Left lung (tissue), 10 donors: Measurements from ENCODE around the gene KRTAP10-8. TPM values are rescaled to one million over a fixed set of nuclear protein-coding genes. Genes with fewer than 3 reads are reported as not detected.
"Not testable (repeated sequence)": the region's sequence is repeated elsewhere in the genome, so short reads cannot be mapped to it uniquely, and the experiment has no call there.

Source experiments
- ATAC-seq: fragments of 200-7000 bp; cut with Tn5 transposase; one replicate; pipeline ENCODE4 v1.9.1; 2020; ENCODE audit warnings: moderate library complexity
- DNase-seq, 4 donors: peaks; one replicate each; pipeline ENCODE4 v3.0.0-alpha.2; 2013 to 2020
- H3K27ac ChIP-seq, 2 donors: fragments of 200-600 bp; sonication (generic) in 1 of 2; one replicate each; pipeline versions ENCODE4 v1.5.0 to v1.8.0; 2020 to 2021
- H3K27me3 ChIP-seq, 2 donors: fragments of 200-600 bp; sonication (generic) in 1 of 2; one replicate each; pipeline versions ENCODE4 v1.5.0 to v1.8.0; 2020 to 2021
- H3K36me3 ChIP-seq, 2 donors: fragments of 200-600 bp; sonication (generic) in 1 of 2; one replicate each; pipeline versions ENCODE4 v1.5.0 to v1.8.0; 2020 to 2021
- H3K4me1 ChIP-seq, 2 donors: fragments of 200-600 bp; one replicate each; pipeline ENCODE4 v1.8.0; 2021
- H3K4me3 ChIP-seq, 2 donors: fragments of 200-600 bp; sonication (generic) in 1 of 2; one replicate each; pipeline versions ENCODE4 v1.5.0 to v1.8.0; 2020 to 2021; ENCODE audit warnings: mild to moderate bottlenecking in 1 of 2
- H3K9me3 ChIP-seq, 2 donors: fragments of 200-600 bp; sonication (generic) in 1 of 2; one replicate each; pipeline versions ENCODE4 v1.5.0 to v1.8.0; 2020 to 2021
- intact Hi-C, 2 donors: fragments of 100-400 bp; cut with DNase I; formaldehyde crosslinking; loops; one replicate each; pipeline versions ENCODE4 v1.11.2 to v1.14.2; 2022
- polyA plus RNA-seq, 6 donors: library from polyadenylated mRNA; unstranded; fragments of 120-200 nt; gene quantifications; one replicate each; pipeline ENCODE4 v1.2.1, GENCODE V29; 2013; ENCODE audit not compliant: insufficient read length in 6 of 6
- total RNA-seq, 2 donors: library from RNA; stranded (reverse); fragmentation: NEBNext Ultra II Directional; extraction: Animal tissue kit (Norgen Biotek cat#: 25700); gene quantifications; one replicate each; pipeline ENCODE4 v1.2.1, GENCODE V29; 2021
- TF ChIP-seq, protein P1 (sequence below), 2 donors: fragments of 200-600 bp; sonication (generic) in 1 of 2; IDR thresholded peaks; one replicate each; pipeline versions ENCODE4 v1.5.0 to v1.8.0; 2021; ENCODE audit warnings: antibody characterized with exemption in 2 of 2
- donor health status: DM: no; HTN: yes; CAD: no.
- donor health status: DM: no; HTN: no; CAD: no.

KRTAP10-8 gene
- total and polyA plus RNA-seq, 8 donors: not detected

DNA sequence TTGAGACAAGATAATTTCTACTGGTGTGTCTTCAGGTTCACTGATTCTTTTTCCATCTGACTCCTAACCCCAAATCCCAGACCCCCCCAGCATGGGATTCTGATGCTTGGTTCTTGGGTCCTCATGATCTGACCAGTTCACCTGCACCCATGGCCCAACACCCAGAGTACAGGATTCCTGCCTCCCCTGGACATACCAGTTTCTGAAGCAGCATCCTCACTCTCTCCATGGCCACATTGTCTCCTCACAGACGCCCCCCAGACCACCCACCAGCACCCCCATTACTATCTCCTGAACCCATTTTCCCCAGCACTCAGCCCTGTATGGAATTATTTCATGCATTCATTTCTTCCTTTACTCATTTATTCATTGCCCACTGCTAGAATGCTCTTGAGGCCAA, 45.0 kb downstream of the KRTAP10-8 start:
- no peaks in the 10 kb centered on the region for H3K4me1 ChIP-seq
- H3K27ac ChIP-seq: no peak overlapping the region
- intact Hi-C loops: no loop called here
- peaks cover 0 to 33% of the 10 kb centered on the region in 2 donors for H3K27me3 ChIP-seq
- DNase-seq: no peak
- TF ChIP-seq, protein P1, sequence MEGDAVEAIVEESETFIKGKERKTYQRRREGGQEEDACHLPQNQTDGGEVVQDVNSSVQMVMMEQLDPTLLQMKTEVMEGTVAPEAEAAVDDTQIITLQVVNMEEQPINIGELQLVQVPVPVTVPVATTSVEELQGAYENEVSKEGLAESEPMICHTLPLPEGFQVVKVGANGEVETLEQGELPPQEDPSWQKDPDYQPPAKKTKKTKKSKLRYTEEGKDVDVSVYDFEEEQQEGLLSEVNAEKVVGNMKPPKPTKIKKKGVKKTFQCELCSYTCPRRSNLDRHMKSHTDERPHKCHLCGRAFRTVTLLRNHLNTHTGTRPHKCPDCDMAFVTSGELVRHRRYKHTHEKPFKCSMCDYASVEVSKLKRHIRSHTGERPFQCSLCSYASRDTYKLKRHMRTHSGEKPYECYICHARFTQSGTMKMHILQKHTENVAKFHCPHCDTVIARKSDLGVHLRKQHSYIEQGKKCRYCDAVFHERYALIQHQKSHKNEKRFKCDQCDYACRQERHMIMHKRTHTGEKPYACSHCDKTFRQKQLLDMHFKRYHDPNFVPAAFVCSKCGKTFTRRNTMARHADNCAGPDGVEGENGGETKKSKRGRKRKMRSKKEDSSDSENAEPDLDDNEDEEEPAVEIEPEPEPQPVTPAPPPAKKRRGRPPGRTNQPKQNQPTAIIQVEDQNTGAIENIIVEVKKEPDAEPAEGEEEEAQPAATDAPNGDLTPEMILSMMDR (IDR thresholded peaks at IDR 0.05): no peak
- H3K36me3 ChIP-seq: no peaks in the 10 kb centered on the region
- H3K9me3 ChIP-seq: peaks cover 0 to 7% of the 10 kb centered on the region in 2 donors
- no peak for ATAC-seq
- no peak overlapping the region for H3K4me3 ChIP-seq

DNA sequence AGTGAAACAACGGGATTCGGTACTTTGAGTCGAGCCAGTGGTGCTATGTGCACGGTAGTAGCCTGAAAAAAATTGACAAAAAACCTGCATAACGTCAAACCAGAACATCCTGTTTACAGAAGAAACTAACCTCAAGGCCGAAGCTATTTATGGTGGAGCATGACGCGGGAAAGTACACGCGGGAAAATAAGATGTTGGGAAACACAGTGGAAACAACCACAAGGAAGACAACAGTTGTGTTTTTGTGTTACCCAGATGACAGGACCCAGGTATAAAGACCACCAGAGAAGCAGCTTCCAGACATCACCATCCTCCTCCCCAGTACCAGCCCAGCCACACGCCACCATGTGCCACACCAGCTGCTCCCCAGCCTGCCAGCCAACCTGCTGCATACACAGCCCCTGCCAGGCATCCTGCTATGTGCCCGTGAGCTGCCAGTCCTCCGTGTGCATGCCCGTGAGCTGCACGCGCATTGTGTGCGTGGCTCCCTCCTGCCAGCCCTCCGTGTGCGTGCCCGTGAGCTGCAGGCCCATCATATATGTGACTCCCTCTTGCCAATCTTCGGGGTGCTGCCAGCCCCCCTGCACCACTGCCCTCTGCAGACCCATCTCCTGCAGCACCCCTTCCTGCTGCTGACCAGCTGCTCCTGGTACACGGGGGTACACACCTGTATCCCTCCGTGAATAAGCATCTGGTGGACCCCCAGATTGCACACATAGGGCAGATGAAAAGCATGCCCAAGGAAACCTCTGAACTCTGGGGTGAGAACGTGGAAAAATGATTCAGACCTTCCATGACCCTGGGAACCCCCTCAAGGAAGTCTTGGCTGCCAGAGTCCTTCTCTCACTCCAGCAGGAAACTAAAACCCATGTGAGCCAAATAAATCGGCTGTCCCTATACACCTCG, 46.0 kb downstream of the KRTAP10-8 start, which contains the start of gene KRTAP12-3:
Gene KRTAP12-3, plus strand, starts transcription at position 298 of the 906 bp plus-strand sequence. Its CDS starts 48 bp downstream, at position 346.
- Histone ChIP-seq H3K9me3 (peaks cover 0 to 7% of the 10 kb centered on the region in 2 donors), H3K27me3 (peaks cover 0 to 32% of the 10 kb centered on the region in 2 donors), H3K36me3 (no peaks in the 10 kb centered on the region), H3K27ac (no peak within 1 kb of the TSS), H3K4me3 (no peak within 1 kb of the TSS), H3K4me1 (no peaks in the 10 kb centered on the region)
- ATAC-seq (no peak), DNase-seq (no peak)
- intact Hi-C loops: no loop called here
- TF ChIP-seq, protein P1 (IDR thresholded peaks at IDR 0.05): no peak

DNA sequence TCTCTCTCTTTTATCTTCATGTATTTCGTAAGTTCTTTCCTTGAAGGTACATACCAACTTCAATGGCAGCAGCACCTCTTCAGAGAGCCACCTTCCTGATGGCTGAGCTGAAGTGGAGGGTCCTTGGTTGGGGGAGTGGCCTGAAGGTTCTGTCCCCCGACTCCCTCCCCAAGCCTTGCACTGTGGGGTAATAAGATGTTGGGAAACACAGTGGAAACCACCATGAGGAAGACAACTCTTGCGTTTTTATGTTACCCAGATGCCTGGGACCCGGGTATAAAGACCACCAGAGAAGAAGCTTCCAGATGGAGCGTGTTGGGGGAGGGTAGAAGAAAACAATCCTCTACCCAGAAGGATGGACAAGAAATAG, 46.6 kb downstream of the KRTAP10-8 start:
- Histone ChIP-seq H3K36me3 (no peaks in the 10 kb centered on the region), H3K4me1 (no peaks in the 10 kb centered on the region), H3K4me3 (no peak overlapping the region), H3K9me3 (peaks cover 0 to 10% of the 10 kb centered on the region in 2 donors), H3K27me3 (peaks cover 0 to 26% of the 10 kb centered on the region in 2 donors), H3K27ac (no peak overlapping the region)
- TF ChIP-seq, protein P1 (IDR thresholded peaks at IDR 0.05): no peak
- no peak for ATAC-seq
- intact Hi-C loops: no loop called here
- DNase-seq: no peak

DNA sequence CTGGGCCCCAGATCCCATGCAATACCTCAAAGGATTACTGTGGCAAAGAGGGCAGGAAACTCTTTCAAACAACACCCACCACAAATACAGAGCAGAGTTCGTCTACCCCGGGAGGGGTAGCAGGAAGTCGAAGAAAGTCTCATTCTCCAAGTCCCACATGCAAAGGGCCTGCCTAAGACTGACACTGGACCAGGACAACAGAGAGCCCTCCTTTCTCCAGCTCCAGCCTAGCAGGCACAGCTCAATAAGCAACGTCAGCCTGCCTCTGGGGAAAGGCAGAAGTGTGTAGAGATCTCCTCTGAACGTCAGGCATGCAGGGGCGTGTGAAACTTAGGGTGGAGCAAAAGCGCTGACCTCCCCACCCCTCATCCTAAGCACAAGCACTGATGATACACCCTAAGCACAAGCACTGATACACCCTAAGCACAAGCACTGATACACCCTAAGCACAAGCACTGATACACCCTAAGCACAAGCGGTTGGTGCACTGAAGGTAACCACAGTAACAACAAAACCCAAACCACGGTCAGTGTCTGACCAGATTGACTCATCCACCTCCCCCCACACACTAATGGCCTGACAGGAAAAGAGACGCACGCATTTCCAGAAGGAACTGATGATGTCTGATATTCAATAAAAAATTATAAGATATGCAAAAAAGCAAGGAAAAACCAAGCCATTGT, 47.2 kb downstream of the KRTAP10-8 start:
- Histone ChIP-seq H3K36me3 (no peaks in the 10 kb centered on the region), H3K27me3 (peaks cover 0 to 20% of the 10 kb centered on the region in 2 donors), H3K4me1 (no peaks in the 10 kb centered on the region), H3K27ac (no peak overlapping the region), H3K9me3 (peaks cover 0 to 13% of the 10 kb centered on the region in 2 donors), H3K4me3 (no peak overlapping the region)
- intact Hi-C loops: no loop called here
- TF ChIP-seq, protein P1 (IDR thresholded peaks at IDR 0.05): no peak
- no peak for DNase-seq
- ATAC-seq: no peak

DNA sequence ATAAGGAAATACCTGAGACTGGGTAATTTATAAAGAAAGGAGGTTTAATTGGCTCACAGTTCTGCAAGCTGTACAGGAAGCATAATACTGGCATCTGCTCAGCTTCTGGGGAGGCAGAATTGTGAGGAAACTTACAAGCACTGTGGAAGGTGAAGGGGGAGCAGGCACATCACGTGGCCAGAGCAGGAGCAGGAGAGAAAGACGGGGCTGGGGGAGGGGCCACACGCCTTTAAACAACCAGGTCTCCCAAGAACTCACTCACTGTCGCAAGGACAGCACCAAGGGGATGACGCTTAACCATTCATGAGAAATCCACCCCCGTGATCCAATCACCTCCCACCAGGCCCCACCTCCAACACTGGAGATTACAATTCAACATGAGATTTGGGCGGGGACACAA, 49.7 kb downstream of the KRTAP10-8 start:
- H3K27ac ChIP-seq, ATAC-seq, H3K36me3 ChIP-seq, intact Hi-C loops, H3K4me1 ChIP-seq, H3K4me3 ChIP-seq, DNase-seq: not testable (repeated sequence)
- Histone ChIP-seq H3K27me3 (peaks cover 0 to 13% of the 10 kb centered on the region in 2 donors), H3K9me3 (peaks cover 0 to 11% of the 10 kb centered on the region in 2 donors)

Other genes starting within 250 kb of the KRTAP10-8 start
- 1 to 10 TPM; 2.4 to 5.7 TPM for gene LRRC3, start 156.6 kb upstream of the KRTAP10-8 start, total RNA-seq
- gene LRRC3, start 156.6 kb upstream of the KRTAP10-8 start, polyA plus RNA-seq: 1 to 10 TPM; 4.9 to 7.0 (median 6.3) TPM
- not detected for gene KRTAP10-1, start 71.9 kb upstream of the KRTAP10-8 start, total RNA-seq
- gene KRTAP10-1, start 71.9 kb upstream of the KRTAP10-8 start, polyA plus RNA-seq: not detected
- gene KRTAP10-2, start 60.6 kb upstream of the KRTAP10-8 start, total RNA-seq: under 1 TPM in 1 of 2 donors, not detected in 1; 0.24 TPM
- not detected for gene KRTAP10-2, start 60.6 kb upstream of the KRTAP10-8 start, polyA plus RNA-seq
- gene KRTAP10-3, start 53.3 kb upstream of the KRTAP10-8 start, total RNA-seq: not detected
- gene KRTAP10-3, start 53.3 kb upstream of the KRTAP10-8 start, polyA plus RNA-seq: not detected
- not detected for gene KRTAP10-4, start 38.4 kb upstream of the KRTAP10-8 start, total RNA-seq
- not detected for gene KRTAP10-4, start 38.4 kb upstream of the KRTAP10-8 start, polyA plus RNA-seq
- not detected for gene KRTAP10-5, start 31.5 kb upstream of the KRTAP10-8 start, total RNA-seq
- gene KRTAP10-5, start 31.5 kb upstream of the KRTAP10-8 start, polyA plus RNA-seq: not detected
- not detected for gene KRTAP10-6, start 19.6 kb upstream of the KRTAP10-8 start, total RNA-seq
- not detected for gene KRTAP10-6, start 19.6 kb upstream of the KRTAP10-8 start, polyA plus RNA-seq
- gene KRTAP10-7, start 11.5 kb upstream of the KRTAP10-8 start, total RNA-seq: not detected
- not detected for gene KRTAP10-7, start 11.5 kb upstream of the KRTAP10-8 start, polyA plus RNA-seq
- gene KRTAP10-9, start 15.0 kb downstream of the KRTAP10-8 start, total RNA-seq: not detected
- not detected for gene KRTAP10-9, start 15.0 kb downstream of the KRTAP10-8 start, polyA plus RNA-seq
- gene KRTAP10-10, start 25.3 kb downstream of the KRTAP10-8 start, total RNA-seq: not detected
- not detected for gene KRTAP10-10, start 25.3 kb downstream of the KRTAP10-8 start, polyA plus RNA-seq
- gene KRTAP10-11, start 34.3 kb downstream of the KRTAP10-8 start, total RNA-seq: not detected
- gene KRTAP10-11, start 34.3 kb downstream of the KRTAP10-8 start, polyA plus RNA-seq: not detected
- not detected for gene KRTAP12-4, start 42.6 kb downstream of the KRTAP10-8 start, total RNA-seq
- gene KRTAP12-4, start 42.6 kb downstream of the KRTAP10-8 start, polyA plus RNA-seq: not detected
- not detected for gene KRTAP12-3, start 45.9 kb downstream of the KRTAP10-8 start, total RNA-seq
- not detected for gene KRTAP12-3, start 45.9 kb downstream of the KRTAP10-8 start, polyA plus RNA-seq
- gene KRTAP12-2, start 54.8 kb downstream of the KRTAP10-8 start, total RNA-seq: not detected
- not detected for gene KRTAP12-2, start 54.8 kb downstream of the KRTAP10-8 start, polyA plus RNA-seq
- gene KRTAP12-1, start 70.1 kb downstream of the KRTAP10-8 start, total RNA-seq: not detected
- gene KRTAP12-1, start 70.1 kb downstream of the KRTAP10-8 start, polyA plus RNA-seq: not detected
- not detected for gene KRTAP10-12, start 85.1 kb downstream of the KRTAP10-8 start, total RNA-seq
- gene KRTAP10-12, start 85.1 kb downstream of the KRTAP10-8 start, polyA plus RNA-seq: not detected
- gene TSPEAR, start 99.5 kb downstream of the KRTAP10-8 start, total RNA-seq: under 1 TPM; 0.10 to 0.26 TPM
- gene TSPEAR, start 99.5 kb downstream of the KRTAP10-8 start, polyA plus RNA-seq: 1 to 10 TPM; 2.4 to 4.7 (median 3.5) TPM
- 10 to 100 TPM; 75.0 to 90.9 TPM for gene UBE2G2, start 189.7 kb downstream of the KRTAP10-8 start, total RNA-seq
- gene UBE2G2, start 189.7 kb downstream of the KRTAP10-8 start, polyA plus RNA-seq: 100 to 1,000 TPM; 119 to 157 (median 139) TPM
- gene SUMO3, start 206.0 kb downstream of the KRTAP10-8 start, total RNA-seq: 10 to 100 TPM; 92.4 to 99.3 TPM
- 100 to 1,000 TPM; 114 to 136 (median 123) TPM for gene SUMO3, start 206.0 kb downstream of the KRTAP10-8 start, polyA plus RNA-seq